HG02852 (cell line): ENCODE results near the gene AGPAT3.

ENCODE experiments used
- ATAC-seq: cut with Tn5 transposase; IDR thresholded peaks from one replicate; pipeline ENCODE4 v1.9.1; 2021; ENCODE audit warnings: mild to moderate bottlenecking, moderate library complexity; ENCODE audit not compliant: unreplicated experiment

The AGPAT3 gene

DNA sequence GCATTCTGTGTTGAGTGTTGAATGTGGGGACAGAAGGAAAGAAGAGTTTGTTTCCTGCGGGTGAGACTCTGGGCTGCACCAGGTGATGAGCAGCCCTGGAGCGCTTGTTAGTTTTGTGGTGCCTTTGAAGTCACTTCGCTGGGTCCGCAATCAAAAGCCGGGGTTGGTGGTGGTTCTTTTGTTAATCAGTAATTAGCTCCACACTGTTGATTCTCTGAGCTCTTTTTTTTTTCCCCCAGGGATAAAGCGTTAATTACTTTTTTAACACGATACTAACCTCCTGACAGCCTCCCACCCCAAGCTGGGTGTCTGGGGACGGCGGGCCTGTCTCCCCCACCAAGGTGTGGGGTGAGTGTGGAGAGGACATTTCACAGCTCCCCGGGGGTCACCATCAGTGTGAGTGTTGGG lies 56.6 kb downstream of the AGPAT3 start:
- ATAC-seq, result no peak

DNA sequence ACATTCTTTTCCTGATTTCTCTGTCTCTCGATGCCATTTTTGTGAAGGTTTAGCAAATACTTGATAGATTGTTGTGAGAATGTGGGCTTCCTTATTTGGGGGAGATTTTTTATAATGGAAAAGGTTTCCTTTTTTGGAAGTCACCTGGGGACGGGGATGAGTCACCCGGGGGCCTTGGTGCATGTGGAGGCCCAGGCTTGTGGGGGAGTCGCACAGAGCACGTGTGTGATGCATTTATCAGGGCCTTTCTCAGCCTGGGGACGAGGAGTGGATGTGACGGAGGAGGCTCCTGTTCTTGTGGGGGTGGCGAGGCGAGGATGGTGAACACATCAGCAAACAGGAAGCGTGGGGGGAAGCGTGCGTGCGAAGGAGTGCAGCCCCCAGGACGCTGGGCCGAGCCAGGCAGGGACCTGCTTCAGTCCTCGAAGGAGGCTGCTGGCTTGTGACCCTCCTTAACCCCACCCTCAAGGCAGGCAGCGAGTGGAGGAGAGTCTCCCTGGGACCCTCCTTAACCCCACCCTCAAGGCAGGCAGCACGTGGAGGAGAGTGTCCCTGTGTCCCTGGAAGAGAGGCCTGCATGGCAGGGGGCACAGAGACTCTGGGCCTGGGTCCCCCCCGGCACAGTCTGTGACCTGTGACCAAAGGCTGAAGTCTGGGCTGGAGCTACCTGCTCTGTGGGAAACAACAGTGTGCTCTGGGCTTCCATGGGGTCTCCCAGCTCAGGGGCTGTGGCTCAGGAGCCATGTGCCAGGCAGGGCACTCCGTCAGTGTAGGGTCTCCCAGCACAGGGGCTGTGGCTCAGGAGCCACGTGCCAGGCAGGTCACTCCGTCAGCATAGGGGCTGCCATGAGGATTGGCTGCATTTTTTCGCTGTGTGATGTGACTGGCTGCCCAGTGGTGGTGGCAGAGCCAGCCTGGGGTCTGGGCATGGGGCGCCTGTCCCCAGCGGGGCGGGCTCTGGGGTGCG lies 57.2 kb downstream of the AGPAT3 start:
- peak; percentile 41 for ATAC-seq

GRCh38 chr21:43922949-43923348 lies 57.9 kb downstream of the AGPAT3 start:
- ATAC-seq, result no peak

DNA sequence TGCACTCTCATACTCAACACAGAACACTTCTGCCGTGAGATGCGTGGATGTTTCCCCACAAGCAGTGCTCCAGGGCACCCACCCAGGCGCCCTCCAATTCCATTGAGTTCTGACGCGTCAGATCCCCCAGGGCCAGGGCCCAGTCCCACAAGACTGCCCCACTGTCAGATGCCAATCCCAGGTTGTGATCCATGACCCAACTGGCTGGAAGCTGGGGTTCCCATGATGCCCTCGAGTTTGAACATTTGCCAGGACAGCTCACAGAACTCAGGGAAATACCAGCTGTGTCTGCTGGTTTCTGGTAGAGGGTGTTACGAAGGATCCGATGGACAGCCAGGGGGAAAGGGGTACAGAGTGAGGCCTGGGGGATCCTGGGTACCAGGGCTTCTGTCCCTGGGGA lies 58.4 kb downstream of the AGPAT3 start:
- ATAC-seq, result no peak

GRCh38 chr21:43924421-43925095 lies 59.5 kb downstream of the AGPAT3 start:
- no peak for ATAC-seq

GRCh38 chr21:43925096-43925481 lies 60.1 kb downstream of the AGPAT3 start:
- ATAC-seq, result no peak

GRCh38 chr21:43925609-43926008 lies 60.6 kb downstream of the AGPAT3 start:
- no peak for ATAC-seq

DNA sequence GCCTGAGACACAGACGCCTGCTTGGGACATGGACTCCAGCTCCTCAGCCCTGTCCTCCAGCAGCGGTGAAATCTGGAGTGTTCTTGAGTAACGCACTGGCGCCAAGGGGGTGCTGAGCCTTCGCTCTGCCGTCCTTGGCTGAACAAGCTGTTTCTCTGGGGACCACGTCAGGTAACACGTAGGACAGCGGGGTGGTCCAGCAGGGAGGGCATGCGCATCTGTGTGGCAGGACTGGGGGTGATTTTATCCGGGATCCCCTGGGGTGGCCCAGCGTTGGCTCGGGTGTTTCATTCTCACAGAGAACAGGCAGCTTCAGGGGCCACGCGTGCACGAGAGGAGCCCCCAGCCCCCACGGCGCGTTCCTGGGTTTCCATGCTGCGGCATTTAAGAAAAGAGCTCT lies 61.2 kb downstream of the AGPAT3 start:
- ATAC-seq, result no peak

DNA sequence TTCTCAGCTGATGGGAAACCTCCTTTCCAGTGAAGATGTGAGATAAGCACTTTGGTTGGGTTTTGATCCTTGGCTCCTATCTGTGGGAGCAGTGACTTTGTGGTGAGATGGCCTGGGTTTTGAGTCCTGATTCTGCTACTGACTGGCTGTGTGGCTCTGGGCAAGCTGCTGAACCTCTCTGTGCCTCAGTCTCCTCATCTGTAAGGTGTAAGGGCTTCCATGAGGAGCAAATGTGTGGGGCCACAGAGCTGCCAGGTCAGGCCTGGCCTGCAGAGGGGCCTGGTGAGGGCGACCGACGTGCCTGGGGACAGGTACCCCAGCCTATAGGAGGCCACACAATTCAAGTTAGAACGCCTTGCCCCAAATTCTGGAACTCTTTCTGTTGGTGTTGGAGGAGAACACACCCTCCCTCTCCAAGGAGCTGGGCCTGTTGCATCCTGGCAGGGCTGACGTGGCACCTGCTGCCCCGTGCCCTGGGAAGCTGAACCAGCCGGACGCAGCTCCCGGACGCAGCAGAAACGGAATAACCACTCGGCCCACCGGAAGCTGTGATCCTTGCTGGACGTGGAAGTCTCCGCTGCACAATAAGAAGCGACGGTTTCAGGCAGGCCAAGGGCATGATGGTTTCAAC lies 62.7 kb downstream of the AGPAT3 start:
- ATAC-seq, result no peak

DNA sequence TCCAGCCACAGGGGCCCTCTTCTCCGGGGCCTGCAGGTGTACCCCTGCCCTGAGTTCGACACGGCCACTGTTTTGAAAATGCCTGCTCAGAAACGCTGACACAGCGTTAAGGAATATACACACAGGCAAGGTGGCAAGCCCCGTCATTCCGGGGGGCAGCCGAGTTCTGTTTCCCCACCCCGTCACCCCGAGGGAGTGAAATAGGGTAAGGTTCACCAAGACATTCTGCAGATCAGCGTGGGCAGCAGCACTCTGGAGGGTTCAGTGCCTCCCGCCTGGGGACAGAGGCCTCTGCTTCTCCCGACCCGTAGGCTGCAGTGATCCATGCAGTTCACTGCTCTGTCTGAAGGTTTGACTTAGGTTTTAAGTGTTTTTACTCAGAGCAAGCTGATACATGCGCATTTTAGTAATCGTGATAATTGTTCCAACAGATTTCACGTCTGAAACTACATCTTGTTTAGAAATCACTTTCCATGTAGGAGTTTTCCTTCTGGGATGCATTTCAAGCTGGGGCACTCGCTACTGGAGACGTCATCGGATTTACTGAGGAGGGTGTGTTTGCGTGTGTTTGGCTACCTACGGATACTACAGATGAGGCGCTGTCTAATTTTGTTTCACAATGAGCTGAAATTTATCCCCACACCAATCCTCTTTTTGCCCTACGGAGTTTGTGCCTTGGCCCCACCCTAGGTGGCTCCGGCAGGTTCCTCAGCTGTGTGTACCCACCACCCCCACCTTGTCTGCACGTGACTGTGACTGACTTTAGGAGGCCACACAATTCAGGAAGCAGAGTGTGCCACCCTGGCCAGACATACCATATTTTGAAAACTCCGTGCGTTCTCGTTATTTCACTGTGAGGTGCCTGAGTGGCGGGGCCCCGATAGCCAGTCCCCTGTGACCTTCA lies 63.5 kb downstream of the AGPAT3 start:
- no peak for ATAC-seq

DNA sequence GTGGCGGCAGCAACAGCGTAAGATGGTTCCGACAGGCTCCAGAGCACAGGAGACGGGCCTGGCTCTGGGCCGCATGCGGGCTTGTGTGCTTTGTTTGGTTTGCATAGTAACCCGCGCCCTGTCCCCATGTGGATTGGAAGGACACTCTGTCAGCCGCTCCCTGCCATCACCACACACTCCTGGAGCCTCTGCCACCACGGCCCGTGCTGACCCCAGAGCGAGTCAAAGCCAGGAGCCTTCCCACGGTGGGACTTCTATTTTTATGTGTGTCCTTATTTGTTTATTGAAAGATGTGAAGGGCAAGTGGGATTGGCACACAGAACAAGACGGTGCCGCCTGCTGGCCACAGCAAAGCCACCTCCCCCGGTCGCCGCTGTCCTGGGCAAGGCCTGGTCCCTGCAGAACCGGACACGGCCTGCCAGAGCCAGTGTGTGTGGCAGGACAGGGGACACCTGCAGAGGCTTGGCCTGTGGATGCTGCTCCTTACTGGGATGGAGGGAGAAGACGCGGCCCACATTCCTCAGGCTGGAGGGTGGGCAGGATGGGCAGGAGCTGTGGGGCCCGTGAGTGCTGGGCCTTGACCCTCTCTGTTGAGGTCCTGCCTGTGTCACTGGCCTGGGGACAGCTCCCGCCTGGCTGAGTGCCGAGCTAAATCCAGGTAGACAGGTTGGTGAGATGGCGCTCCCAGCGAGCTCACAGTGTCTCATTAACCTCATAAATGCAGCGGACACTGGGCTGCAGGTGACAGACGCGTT lies 64.4 kb downstream of the AGPAT3 start:
- no peak for ATAC-seq

- no peak for ATAC-seq
These were observed 65.2 kb downstream of the AGPAT3 start for GRCh38 chr21:43930074-43930847.

- no peak for ATAC-seq
These were observed 65.9 kb downstream of the AGPAT3 start for GRCh38 chr21:43930848-43931375.

GRCh38 chr21:43931489-43931888 lies 66.5 kb downstream of the AGPAT3 start:
- ATAC-seq, result no peak

GRCh38 chr21:43932005-43932404 lies 67.0 kb downstream of the AGPAT3 start:
- ATAC-seq, result no peak

DNA sequence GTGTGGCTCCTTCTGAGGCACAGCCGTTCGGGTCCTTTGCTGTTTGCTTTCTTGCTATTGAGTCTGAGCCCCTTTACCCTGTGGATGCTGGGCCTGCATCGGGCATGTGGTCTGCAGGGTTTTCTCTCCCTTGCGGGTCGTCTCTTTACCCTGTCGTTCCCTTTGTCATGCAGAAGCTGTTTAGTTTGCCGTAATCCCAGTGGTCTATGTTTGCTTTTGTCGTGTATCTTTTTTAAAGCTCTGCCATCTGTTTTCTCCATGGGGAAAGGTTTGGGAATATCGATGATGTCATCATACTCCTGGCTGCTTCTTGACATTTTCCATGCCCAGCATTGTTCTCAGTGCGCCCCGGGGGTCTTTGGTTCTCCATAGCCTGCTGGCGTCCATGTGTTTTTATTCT lies 68.2 kb downstream of the AGPAT3 start:
- ATAC-seq, result no peak

GRCh38 chr21:43933680-43934079 lies 68.7 kb downstream of the AGPAT3 start:
- ATAC-seq, result no peak

- no peak for ATAC-seq
These were observed 69.1 kb downstream of the AGPAT3 start for GRCh38 chr21:43934116-43934515.
